Measurements from ENCODE around the gene PRRX2.

DNA sequence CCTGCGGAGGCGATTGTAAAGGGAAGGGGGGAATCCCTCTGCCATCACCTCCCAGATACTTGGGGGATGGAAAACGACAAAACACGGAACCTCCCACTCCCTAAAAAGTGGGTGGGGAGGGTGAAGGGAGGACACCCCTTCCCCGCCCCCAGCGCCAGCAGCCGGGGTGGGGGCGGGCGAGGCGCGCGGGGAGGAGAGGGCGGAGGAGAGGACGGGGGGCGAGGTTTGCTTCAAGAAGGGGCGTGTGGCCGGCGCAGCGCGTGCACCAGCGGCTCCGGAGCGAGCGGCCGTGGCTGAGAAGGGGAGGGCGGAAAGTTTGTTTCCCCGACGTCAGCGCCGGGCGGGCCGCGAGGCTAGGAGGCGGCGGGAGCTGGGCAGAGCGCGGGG is at the start of gene PRRX2:
- TF ChIP-seq, protein P1, sequence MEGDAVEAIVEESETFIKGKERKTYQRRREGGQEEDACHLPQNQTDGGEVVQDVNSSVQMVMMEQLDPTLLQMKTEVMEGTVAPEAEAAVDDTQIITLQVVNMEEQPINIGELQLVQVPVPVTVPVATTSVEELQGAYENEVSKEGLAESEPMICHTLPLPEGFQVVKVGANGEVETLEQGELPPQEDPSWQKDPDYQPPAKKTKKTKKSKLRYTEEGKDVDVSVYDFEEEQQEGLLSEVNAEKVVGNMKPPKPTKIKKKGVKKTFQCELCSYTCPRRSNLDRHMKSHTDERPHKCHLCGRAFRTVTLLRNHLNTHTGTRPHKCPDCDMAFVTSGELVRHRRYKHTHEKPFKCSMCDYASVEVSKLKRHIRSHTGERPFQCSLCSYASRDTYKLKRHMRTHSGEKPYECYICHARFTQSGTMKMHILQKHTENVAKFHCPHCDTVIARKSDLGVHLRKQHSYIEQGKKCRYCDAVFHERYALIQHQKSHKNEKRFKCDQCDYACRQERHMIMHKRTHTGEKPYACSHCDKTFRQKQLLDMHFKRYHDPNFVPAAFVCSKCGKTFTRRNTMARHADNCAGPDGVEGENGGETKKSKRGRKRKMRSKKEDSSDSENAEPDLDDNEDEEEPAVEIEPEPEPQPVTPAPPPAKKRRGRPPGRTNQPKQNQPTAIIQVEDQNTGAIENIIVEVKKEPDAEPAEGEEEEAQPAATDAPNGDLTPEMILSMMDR (IDR thresholded peaks at IDR 0.05) = no peak
- TF ChIP-seq ZFX (IDR thresholded peaks at IDR 0.05; ENCODE audit: borderline replicate concordance) = no peak
